OCI-LY7 (cell line): Measurements from ENCODE around the gene STRC.
"Not testable (repeated sequence)": the region's sequence is repeated elsewhere in the genome, so short reads cannot be mapped to it uniquely, and the experiment has no call there.

Experiments
- EZH2phosphoT487 ChIP-seq: fragments of 200-600 bp; sonication (generic); IDR thresholded peaks from 2 replicates; pipeline ENCODE4 v1.6.1; 2018; ENCODE audit warnings: low read depth, borderline replicate concordance, mild to moderate bottlenecking, mixed run types, antibody characterized with exemption, low read length, moderate library complexity, mixed read lengths
- TF ChIP-seq, protein P1 (sequence below): fragments of 200-600 bp; sonication (generic); conservative IDR thresholded peaks from 2 replicates; pipeline ENCODE4 v1.5.1; 2014; ENCODE audit warnings: mild to moderate bottlenecking, antibody characterized with exemption, low read length, moderate library complexity, mixed read lengths

DNA sequence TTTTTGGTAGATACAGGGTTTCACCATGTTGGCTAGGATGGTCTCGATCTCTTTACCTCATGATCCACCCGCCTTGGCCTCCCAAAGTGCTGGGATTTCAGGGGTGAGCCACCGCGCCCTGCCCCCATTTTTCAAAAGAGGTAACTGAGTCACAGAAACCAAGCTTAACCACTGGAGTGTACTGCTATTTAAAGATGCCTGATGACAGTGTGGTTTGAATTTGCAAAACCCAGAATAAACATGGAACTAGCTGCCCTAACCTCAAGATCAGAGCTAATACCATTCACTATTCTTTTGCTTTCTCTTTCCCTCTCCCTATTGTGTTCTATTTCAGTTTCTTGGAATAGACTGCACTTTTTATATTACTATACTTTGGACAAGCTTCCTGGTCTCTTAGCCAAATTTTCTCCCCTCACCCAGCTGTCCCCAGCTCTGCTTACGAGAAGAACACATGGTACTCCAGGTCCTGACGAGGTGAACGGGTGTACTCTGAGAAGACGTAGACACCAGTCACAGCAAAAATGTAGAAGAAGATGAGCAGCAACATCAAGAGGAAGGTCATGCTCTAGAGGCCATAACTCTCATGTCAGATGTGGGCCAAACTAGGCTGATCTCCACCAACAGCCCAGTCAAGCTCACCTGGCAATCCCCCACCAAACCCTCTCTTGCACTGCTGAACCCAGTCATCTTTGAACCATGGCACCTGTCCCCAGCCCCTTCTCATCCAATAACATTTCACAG is 20.0 kb upstream of the STRC start:
- TF ChIP-seq, protein P1, sequence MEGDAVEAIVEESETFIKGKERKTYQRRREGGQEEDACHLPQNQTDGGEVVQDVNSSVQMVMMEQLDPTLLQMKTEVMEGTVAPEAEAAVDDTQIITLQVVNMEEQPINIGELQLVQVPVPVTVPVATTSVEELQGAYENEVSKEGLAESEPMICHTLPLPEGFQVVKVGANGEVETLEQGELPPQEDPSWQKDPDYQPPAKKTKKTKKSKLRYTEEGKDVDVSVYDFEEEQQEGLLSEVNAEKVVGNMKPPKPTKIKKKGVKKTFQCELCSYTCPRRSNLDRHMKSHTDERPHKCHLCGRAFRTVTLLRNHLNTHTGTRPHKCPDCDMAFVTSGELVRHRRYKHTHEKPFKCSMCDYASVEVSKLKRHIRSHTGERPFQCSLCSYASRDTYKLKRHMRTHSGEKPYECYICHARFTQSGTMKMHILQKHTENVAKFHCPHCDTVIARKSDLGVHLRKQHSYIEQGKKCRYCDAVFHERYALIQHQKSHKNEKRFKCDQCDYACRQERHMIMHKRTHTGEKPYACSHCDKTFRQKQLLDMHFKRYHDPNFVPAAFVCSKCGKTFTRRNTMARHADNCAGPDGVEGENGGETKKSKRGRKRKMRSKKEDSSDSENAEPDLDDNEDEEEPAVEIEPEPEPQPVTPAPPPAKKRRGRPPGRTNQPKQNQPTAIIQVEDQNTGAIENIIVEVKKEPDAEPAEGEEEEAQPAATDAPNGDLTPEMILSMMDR = not testable (repeated sequence)
- not testable (repeated sequence) for TF ChIP-seq EZH2phosphoT487
